ENCODE results near the gene RAPGEF4. TPM values are rescaled to one million over a fixed set of nuclear protein-coding genes. Genes with fewer than 3 reads are reported as not detected.

RAPGEF4 gene
- total and polyA plus RNA-seq, 2 of the 4 experiments (the other 2 are of a cell fraction) = 1.7 to 3.2 TPM

DNA sequence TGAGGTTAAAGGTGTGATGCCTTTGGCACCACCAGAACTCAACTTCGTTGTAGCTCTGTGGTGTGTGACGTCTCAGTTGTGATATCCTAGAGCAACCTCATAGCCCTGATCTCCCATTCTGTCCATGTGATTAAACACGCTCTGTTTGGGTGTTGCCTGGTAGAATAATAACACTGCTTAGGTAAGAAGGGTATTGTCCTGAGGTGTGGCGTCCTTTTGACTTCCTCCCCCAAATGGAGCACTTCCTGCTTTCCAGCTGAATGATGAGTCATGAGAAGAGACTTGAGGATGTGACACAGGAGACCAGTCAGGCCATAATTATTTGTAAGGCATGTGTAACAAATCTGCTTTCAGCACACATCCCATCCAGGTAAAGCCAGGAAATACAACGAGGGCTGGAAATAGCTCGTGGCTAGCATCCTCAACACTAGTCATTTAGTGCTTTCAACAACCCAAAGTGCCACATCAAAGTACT is 100.7 kb downstream of the RAPGEF4 start:
- H3K9me1 ChIP-seq (ENCODE audit: insufficient read depth, low read length) = peaks cover 5% of the 10 kb centered on the region
- peak; percentile 84 for DNase-seq
- peak overlapping the region; percentile 95 for H2BK120ac ChIP-seq (ENCODE audit: low read depth, low read length)
- in situ Hi-C loops (cut with MboI; ENCODE audit: low sequenced_read_pairs) = no loop called here
- peak overlapping the region; percentile 16 to 91; a peak in 3 of 4 replicates for H4K8ac ChIP-seq (ENCODE audit: low read depth in 2 of 2, low read length in 2 of 2)
- no peak overlapping the region for H3K56ac ChIP-seq (ENCODE audit: extremely low read depth, insufficient read depth, low read length)
- no peak overlapping the region for H3K4me3 ChIP-seq (ENCODE audit: insufficient read depth, low read depth, low read length)
- H2AK9ac ChIP-seq (replicated peaks; ENCODE audit: low read depth, low read length, poor library complexity) = peak overlapping the region; percentile 45
- peak; percentile 61 for ATAC-seq (ENCODE audit: low read depth)
- CTCF ChIA-PET = interaction anchor here (0.8 to 1.3 kb wide), 2 partner anchors 10 to 12 kb away, joined by 3 read pairs; no protein-coding TSS in a partner anchor
- H2BK5ac ChIP-seq (ENCODE audit: low read depth, low read length, poor library complexity, severe bottlenecking) = peak overlapping the region; percentile 22
- H2AK5ac ChIP-seq (ENCODE audit: low read depth, low read length) = peak overlapping the region; percentile 85; the same call in 1 of the 2 replicates
- H3K4me2 ChIP-seq (ENCODE audit: low read depth, low read length) = no peak overlapping the region; the same call in 1 of the 2 replicates
- TF ChIP-seq CEBPB (IDR thresholded peaks at IDR 0.05; ENCODE audit: low read depth, low read length) = no peak
- peak; percentile 63 for TF ChIP-seq FOS (IDR thresholded peaks at IDR 0.05; ENCODE audit: low read depth, low read length)
- peak; percentile 27; the same call in 1 of the 2 replicates for TF ChIP-seq MAZ (IDR thresholded peaks at IDR 0.05; ENCODE audit: borderline replicate concordance, low read depth, low read length)
- TF ChIP-seq RCOR1 (IDR thresholded peaks at IDR 0.05; ENCODE audit: insufficient replicate concordance, low read length) = peak; percentile 20
- no TSS peak for BruUV-seq (replicated peaks)
- peak overlapping the region; percentile 85 for H4K91ac ChIP-seq (ENCODE audit: insufficient read depth, low read depth, low read length)
- no CpG with 5 or more reads among the region's 6 CpGs for WGBS, 2 experiments (ENCODE audit: extremely low coverage in 2 of 2, insufficient read length in 1 of 2)
- H3K27me3 ChIP-seq (ENCODE audit: control insufficient read depth, insufficient read depth, low read length) = no peaks in the 10 kb centered on the region
- H4K5ac ChIP-seq (ENCODE audit: low read depth, low read length) = peak overlapping the region; percentile 78; the same call in 1 of the 2 replicates
- H2BK20ac ChIP-seq (ENCODE audit: low read depth, low read length) = peak overlapping the region; percentile 94
- dilution Hi-C loops (cut with HindIII; ENCODE audit: low sequenced_read_pairs, unreplicated experiment) = no loop called here
- H3K23ac ChIP-seq (ENCODE audit: low read depth, low read length) = peak overlapping the region; percentile 67
- no peak overlapping the region for H3K9ac ChIP-seq (ENCODE audit: low read depth, low read length)
- POLR2A ChIA-PET (ENCODE audit: unreplicated experiment) = no interaction called here
- no peak overlapping the region; the same call in 1 of the 2 replicates for H3K27ac ChIP-seq (ENCODE audit: insufficient read depth, low read length)
- no peaks in the 10 kb centered on the region for H3K79me1 ChIP-seq (ENCODE audit: low read depth in 1 of 2, low read length in 2 of 2)
- H3K18ac ChIP-seq (ENCODE audit: low read depth, low read length) = peak overlapping the region; percentile 93; the same call in 1 of the 2 replicates
- peak overlapping the region; percentile 84 for H3K4ac ChIP-seq (ENCODE audit: low read depth, low read length)
- intact Hi-C loops (cut with micrococcal nuclease) = no loop called here
- H3K14ac ChIP-seq (replicated peaks; ENCODE audit: low read depth, low read length) = peak overlapping the region; percentile 74
- H2BK15ac ChIP-seq (ENCODE audit: low read depth, low read length) = peak overlapping the region; percentile 81; the same call in 1 of the 3 replicates
- no peaks in the 10 kb centered on the region for H4K20me1 ChIP-seq (ENCODE audit: insufficient read depth, low read length)
- H3K4me1 ChIP-seq (ENCODE audit: control insufficient read depth, insufficient read depth, low read length) = peaks cover 5% of the 10 kb centered on the region
- H3K9me3 ChIP-seq (ENCODE audit: control insufficient read depth, insufficient read depth, low read length) = no peaks in the 10 kb centered on the region
- H3K36me3 ChIP-seq (ENCODE audit: control insufficient read depth, insufficient read depth, low read length) = no peaks in the 10 kb centered on the region
- peak overlapping the region; percentile 84 for H2AFZ ChIP-seq (replicated peaks; ENCODE audit: low read length, poor library complexity)

Data from IMR-90 (cell line).